PC-3 (cell line): ENCODE data around the gene LBR.

Source experiments
- CTCF ChIP-seq: fragments of 300-600 bp; sonication (generic); conservative IDR thresholded peaks from 2 replicates; pipeline ENCODE4 v1.5.1; 2017; ENCODE audit warnings: antibody characterized with exemption, low read depth, mild to moderate bottlenecking, low read length
- EZH2phosphoT487 ChIP-seq: fragments of 300-600 bp; sonication (generic); IDR thresholded peaks from 2 replicates; pipeline ENCODE4 v1.6.1; 2018; ENCODE audit warnings: mild to moderate bottlenecking, antibody characterized with exemption, low read length, borderline replicate concordance

- TF ChIP-seq CTCF (no peak), EZH2phosphoT487 (no peak)
Observed at GRCh38 chr1:225450491-225451191, 22.8 kb upstream of the LBR start.
